K562 (cell line): ENCODE data around the gene ZNF169. TPM values are rescaled to one million over a fixed set of nuclear protein-coding genes. Genes with fewer than 3 reads are reported as not detected.

ENCODE experiments used
- ADNP ChIP-seq: fragments of 200-800 bp; sonication (Bioruptor generic); IDR thresholded peaks from 2 replicates; pipeline ENCODE4 v1.6.1; 2016; ENCODE audit warnings: missing genetic modification characterization, missing compliant biosample characterization
- CEBPG ChIP-seq, 3 experiments: fragments of 200-800 bp in 1 of 3; sonication (Bioruptor generic) in 1 of 3; sonication (generic) in 1 of 3; formaldehyde crosslinking in 1 of 3; IDR thresholded peaks in 2 of 3; conservative IDR thresholded peaks in 1 of 3; 2 replicates each; pipeline versions ENCODE4 v1.6.1 to v1.8.0; 2016 to 2022; ENCODE audit warnings: missing compliant biosample characterization in 2 of 3, missing genetic modification characterization in 2 of 3, mild to moderate bottlenecking in 1 of 3, missing genetic modification reagents in 1 of 3
- ELF1 ChIP-seq: fragments of 200-800 bp; sonication (Bioruptor generic); IDR thresholded peaks from 2 replicates; pipeline ENCODE4 v1.6.1; 2016; ENCODE audit warnings: missing genetic modification characterization, missing compliant biosample characterization
- ELK3 ChIP-seq: fragments of 450-650 bp; formaldehyde crosslinking; IDR thresholded peaks from 2 replicates; pipeline ENCODE4 v1.4.0; 2020; ENCODE audit warnings: mild to moderate bottlenecking
- HDGF ChIP-seq: fragments of 450-650 bp; IDR thresholded peaks from 2 replicates; pipeline ENCODE4 v1.6.1; 2016
- NCOA1 ChIP-seq: fragments of 450-650 bp; IDR thresholded peaks from 2 replicates; pipeline ENCODE4 v1.6.1; 2016; ENCODE audit warnings: low read depth
- SPI1 ChIP-seq: IDR thresholded peaks from 2 replicates; pipeline ENCODE4 v1.6.1; 2011; ENCODE audit warnings: low read depth, low read length, control low read depth, borderline replicate concordance
- TEAD2 ChIP-seq: fragments of 450-650 bp; IDR thresholded peaks from 2 replicates; pipeline ENCODE4 v1.6.1; 2016; ENCODE audit warnings: missing genetic modification characterization, control low read depth, missing compliant biosample characterization
- ZNF133 ChIP-seq: fragments of 250-450 bp; sonication (Bioruptor Pico); IDR thresholded peaks from 2 replicates; pipeline ENCODE4 v1.4.0; 2020; ENCODE audit warnings: mild to moderate bottlenecking
- ZNF431 ChIP-seq: sonication (generic); formaldehyde crosslinking; IDR thresholded peaks from 2 replicates; pipeline ENCODE4 v1.8.0; 2022; ENCODE audit warnings: mild to moderate bottlenecking, missing genetic modification reagents
- polyA plus RNA-seq, 8 experiments: library from polyadenylated mRNA; depleted of rRNA in 4 of 8; stranded (reverse) in 5 of 8; unstranded in 3 of 8; fragments of >200 nt; fragmentation: Nextera tagmentation in 2 of 8; fragmentation: Illumina TruSeq in 1 of 8; extraction: Ambion mirVana in 2 of 8; extraction: Trizol in 1 of 8; gene quantifications; 2 replicates each; pipeline versions ENCODE4 v1.2.1 to v1.2.3, GENCODE V29; 2011 to 2014; ENCODE audit warnings: inconsistent platforms in 1 of 8, missing spikeins in 1 of 8
- total RNA-seq, 7 experiments: library from RNA; depleted of rRNA in 6 of 7; stranded (reverse); fragments of >200 nt in 6 of 7; fragmentation: Illumina TruSeq in 2 of 7; extraction: Trizol in 2 of 7; gene quantifications; 2 replicates each; pipeline versions ENCODE4 v1.2.1 to v1.2.3, GENCODE V29; 2011 to 2021; ENCODE audit warnings: low replicate concordance in 1 of 7
- TF ChIP-seq, protein P1 (sequence below), 2 experiments: fragments of 450-650 bp; conservative IDR thresholded peaks; 2 replicates each; pipeline ENCODE4 v1.6.1; 2017; ENCODE audit warnings: mild to moderate bottlenecking in 2 of 2, moderate library complexity in 2 of 2
- TF ChIP-seq, protein P2 (sequence below): conservative IDR thresholded peaks from 2 replicates; pipeline ENCODE4 v1.6.1; 2011; ENCODE audit warnings: low read depth, mild to moderate bottlenecking, low read length; ENCODE audit not compliant: control insufficient read depth
- TF ChIP-seq, protein P3 (sequence below), 2 experiments: fragments of 450-650 bp in 1 of 2; sonication (generic) in 1 of 2; formaldehyde crosslinking in 1 of 2; IDR thresholded peaks; 2 replicates each; pipeline versions ENCODE4 v1.7.1 to v1.9.0; 2016 to 2022; ENCODE audit warnings: inconsistent platforms in 1 of 2, mild to moderate bottlenecking in 1 of 2, missing genetic modification reagents in 1 of 2

The ZNF169 gene
- total and polyA plus RNA-seq, 9 of the 15 experiments (the other 6 are each of a cell fraction or from before 2014, with no cell fraction given), result 2.0 to 16.2 (median 5.6) TPM

- TF ChIP-seq, protein P1, sequence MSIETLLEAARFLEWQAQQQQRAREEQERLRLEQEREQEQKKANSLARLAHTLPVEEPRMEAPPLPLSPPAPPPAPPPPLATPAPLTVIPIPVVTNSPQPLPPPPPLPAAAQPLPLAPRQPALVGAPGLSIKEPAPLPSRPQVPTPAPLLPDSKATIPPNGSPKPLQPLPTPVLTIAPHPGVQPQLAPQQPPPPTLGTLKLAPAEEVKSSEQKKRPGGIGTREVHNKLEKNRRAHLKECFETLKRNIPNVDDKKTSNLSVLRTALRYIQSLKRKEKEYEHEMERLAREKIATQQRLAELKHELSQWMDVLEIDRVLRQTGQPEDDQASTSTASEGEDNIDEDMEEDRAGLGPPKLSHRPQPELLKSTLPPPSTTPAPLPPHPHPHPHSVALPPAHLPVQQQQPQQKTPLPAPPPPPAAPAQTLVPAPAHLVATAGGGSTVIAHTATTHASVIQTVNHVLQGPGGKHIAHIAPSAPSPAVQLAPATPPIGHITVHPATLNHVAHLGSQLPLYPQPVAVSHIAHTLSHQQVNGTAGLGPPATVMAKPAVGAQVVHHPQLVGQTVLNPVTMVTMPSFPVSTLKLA (conservative IDR thresholded peaks at IDR 0.05), result peak; percentile 29 to 61; a peak in 3 of 4 replicates
- TF ChIP-seq, protein P2, sequence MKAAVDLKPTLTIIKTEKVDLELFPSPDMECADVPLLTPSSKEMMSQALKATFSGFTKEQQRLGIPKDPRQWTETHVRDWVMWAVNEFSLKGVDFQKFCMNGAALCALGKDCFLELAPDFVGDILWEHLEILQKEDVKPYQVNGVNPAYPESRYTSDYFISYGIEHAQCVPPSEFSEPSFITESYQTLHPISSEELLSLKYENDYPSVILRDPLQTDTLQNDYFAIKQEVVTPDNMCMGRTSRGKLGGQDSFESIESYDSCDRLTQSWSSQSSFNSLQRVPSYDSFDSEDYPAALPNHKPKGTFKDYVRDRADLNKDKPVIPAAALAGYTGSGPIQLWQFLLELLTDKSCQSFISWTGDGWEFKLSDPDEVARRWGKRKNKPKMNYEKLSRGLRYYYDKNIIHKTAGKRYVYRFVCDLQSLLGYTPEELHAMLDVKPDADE, result peak; percentile 99
- no peak for TF ChIP-seq ZNF431
- no peak for TF ChIP-seq ELK3 (CRISPR knock-in tag)
- TF ChIP-seq HDGF, result no peak
- no peak for TF ChIP-seq ADNP
- TF ChIP-seq ELF1 (tag), result peak; percentile 99
- TF ChIP-seq TEAD2, result peak; percentile 86
- no peak for TF ChIP-seq NCOA1
- no peak for TF ChIP-seq ZNF133 (CRISPR knock-in tag)
- TF ChIP-seq SPI1, result peak; percentile 15; the same call in 1 of the 2 replicates
- no peak for TF ChIP-seq CEBPG (CRISPR knock-in tag; IDR thresholded peaks at IDR 0.05)
- TF ChIP-seq CEBPG (tag; conservative IDR thresholded peaks at IDR 0.05 in 1 of 2, IDR thresholded peaks at IDR 0.05 in 1 of 2), result no peak
- TF ChIP-seq, protein P3, sequence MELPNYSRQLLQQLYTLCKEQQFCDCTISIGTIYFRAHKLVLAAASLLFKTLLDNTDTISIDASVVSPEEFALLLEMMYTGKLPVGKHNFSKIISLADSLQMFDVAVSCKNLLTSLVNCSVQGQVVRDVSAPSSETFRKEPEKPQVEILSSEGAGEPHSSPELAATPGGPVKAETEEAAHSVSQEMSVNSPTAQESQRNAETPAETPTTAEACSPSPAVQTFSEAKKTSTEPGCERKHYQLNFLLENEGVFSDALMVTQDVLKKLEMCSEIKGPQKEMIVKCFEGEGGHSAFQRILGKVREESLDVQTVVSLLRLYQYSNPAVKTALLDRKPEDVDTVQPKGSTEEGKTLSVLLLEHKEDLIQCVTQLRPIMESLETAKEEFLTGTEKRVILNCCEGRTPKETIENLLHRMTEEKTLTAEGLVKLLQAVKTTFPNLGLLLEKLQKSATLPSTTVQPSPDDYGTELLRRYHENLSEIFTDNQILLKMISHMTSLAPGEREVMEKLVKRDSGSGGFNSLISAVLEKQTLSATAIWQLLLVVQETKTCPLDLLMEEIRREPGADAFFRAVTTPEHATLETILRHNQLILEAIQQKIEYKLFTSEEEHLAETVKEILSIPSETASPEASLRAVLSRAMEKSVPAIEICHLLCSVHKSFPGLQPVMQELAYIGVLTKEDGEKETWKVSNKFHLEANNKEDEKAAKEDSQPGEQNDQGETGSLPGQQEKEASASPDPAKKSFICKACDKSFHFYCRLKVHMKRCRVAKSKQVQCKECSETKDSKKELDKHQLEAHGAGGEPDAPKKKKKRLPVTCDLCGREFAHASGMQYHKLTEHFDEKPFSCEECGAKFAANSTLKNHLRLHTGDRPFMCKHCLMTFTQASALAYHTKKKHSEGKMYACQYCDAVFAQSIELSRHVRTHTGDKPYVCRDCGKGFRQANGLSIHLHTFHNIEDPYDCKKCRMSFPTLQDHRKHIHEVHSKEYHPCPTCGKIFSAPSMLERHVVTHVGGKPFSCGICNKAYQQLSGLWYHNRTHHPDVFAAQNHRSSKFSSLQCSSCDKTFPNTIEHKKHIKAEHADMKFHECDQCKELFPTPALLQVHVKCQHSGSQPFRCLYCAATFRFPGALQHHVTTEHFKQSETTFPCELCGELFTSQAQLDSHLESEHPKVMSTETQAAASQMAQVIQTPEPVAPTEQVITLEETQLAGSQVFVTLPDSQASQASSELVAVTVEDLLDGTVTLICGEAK (IDR thresholded peaks at IDR 0.05), result peak; percentile 75
- TF ChIP-seq, protein P3 (CRISPR knock-in tag; IDR thresholded peaks at IDR 0.05), result no peak
Observed at GRCh38 chr9:94259077-94259862, at the start of gene ZNF169 (continued).
